Progenitor cell of endocrine pancreas (in vitro differentiated cells): Measurements from ENCODE around the gene SLC4A2. TPM values are rescaled to one million over a fixed set of nuclear protein-coding genes. Genes with fewer than 3 reads are reported as not detected.
A peak's percentile ranks its signal among the peaks of the same experiment; 100 is the strongest.

ENCODE experiments used
- DNase-seq: peaks from one replicate; pipeline ENCODE4 v3.0.0; 2021; ENCODE audit warnings: low spot score; ENCODE audit not compliant: unreplicated experiment
- H3K27ac Mint-ChIP-seq: 2 replicates; pipeline ENCODE4 v1.8.0; 2021; ENCODE audit warnings: mild to moderate bottlenecking, moderate library complexity, mixed read lengths
- H3K27me3 Mint-ChIP-seq: 2 replicates; pipeline ENCODE4 v1.8.0; 2021; ENCODE audit warnings: mixed read lengths
- H3K36me3 Mint-ChIP-seq: 2 replicates; pipeline ENCODE4 v1.8.0; 2022; ENCODE audit warnings: mixed read lengths; ENCODE audit not compliant: insufficient read depth
- H3K4me1 Mint-ChIP-seq: 2 replicates; pipeline ENCODE4 v1.8.0; 2021; ENCODE audit warnings: low read depth, mixed read lengths
- H3K4me3 Mint-ChIP-seq: 2 replicates; pipeline ENCODE4 v1.8.0; 2021; ENCODE audit warnings: low read depth, mild to moderate bottlenecking, moderate library complexity, mixed read lengths
- H3K9me3 Mint-ChIP-seq: 2 replicates; pipeline ENCODE4 v1.8.0; 2021; ENCODE audit warnings: low read depth, mixed read lengths
- CTCF ChIP-seq: fragments of 200-600 bp; sonication (generic); IDR thresholded peaks from one replicate; pipeline ENCODE4 v1.5.0; 2021; ENCODE audit warnings: antibody characterized with exemption, mild to moderate bottlenecking; ENCODE audit not compliant: unreplicated experiment
- total RNA-seq: library from RNA; stranded (reverse); gene quantifications from 2 replicates; pipeline ENCODE4 v1.2.1, GENCODE V29; 2021

Gene SLC4A2
- total RNA-seq, 1 donor from 2014 or later: 213 TPM

DNA sequence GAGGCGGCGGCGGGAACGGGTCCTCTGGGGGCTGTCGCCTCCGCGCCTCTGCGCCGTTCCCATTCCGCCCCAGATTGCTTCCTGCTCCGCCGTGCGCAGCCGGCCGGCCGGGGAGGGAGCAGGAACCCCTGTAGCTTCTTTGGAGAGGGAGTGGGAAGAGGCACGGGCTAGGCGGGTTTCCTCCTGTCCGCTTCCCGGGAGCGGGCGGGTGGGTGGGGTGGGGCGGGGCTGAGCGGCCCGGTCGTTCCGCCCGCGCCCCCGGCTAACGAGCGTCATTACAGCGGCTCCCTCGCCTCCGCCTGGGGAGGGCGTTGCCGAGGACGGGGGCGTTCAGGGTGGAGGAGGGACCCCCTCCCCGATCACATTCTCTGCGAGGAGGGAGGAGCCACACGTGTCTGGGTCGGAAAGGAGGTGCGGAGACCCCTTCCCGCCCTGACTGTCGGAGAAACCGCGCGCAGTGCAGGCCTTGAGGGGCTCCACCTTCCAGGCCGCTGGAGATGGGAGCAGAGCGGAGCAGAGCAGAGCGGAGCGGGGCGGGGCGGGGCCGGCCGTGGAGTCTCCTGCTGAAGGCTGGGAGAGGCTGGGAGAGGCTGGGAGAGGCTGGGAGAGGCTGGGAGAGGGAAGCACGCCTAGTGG is 66.6 kb downstream of the SLC4A2 start:
- Mint-ChIP-seq H3K9me3 (no peaks in the 10 kb centered on the region), H3K4me3 (peak overlapping the region; percentile 66), H3K27me3 (peaks cover 3% of the 10 kb centered on the region), H3K4me1 (peaks cover 7% of the 10 kb centered on the region), H3K27ac (peak overlapping the region; percentile 6), H3K36me3 (peaks cover 22% of the 10 kb centered on the region)
- no peak for TF ChIP-seq CTCF
- DNase-seq: no peak

Other genes starting within 250 kb of the SLC4A2 start
- 1.9 and 2.9 TPM in 2 replicates for gene AOC1, start 207.1 kb upstream of the SLC4A2 start, total RNA-seq
- 6.9 and 9.4 TPM in 2 replicates for gene KCNH2, start 81.3 kb upstream of the SLC4A2 start, total RNA-seq
- 0.74 and 1.1 TPM in 2 replicates for gene NOS3, start 68.6 kb upstream of the SLC4A2 start, total RNA-seq
- gene ATG9B, start 35.1 kb upstream of the SLC4A2 start, total RNA-seq: 0.58 and 0.79 TPM in 2 replicates
- gene ABCB8, start 31.1 kb upstream of the SLC4A2 start, total RNA-seq: 36.0 and 36.2 TPM in 2 replicates
- gene ASIC3, start 11.1 kb upstream of the SLC4A2 start, total RNA-seq: 3.5 and 5.1 TPM in 2 replicates
- gene CDK5, start 1.7 kb upstream of the SLC4A2 start, total RNA-seq: 22.6 and 24.9 TPM in 2 replicates
- gene FASTK, start 21.2 kb downstream of the SLC4A2 start, total RNA-seq: 75.0 and 81.9 TPM in 2 replicates
- 40.4 and 48.6 TPM in 2 replicates for gene TMUB1, start 23.9 kb downstream of the SLC4A2 start, total RNA-seq
- gene AGAP3, start 26.9 kb downstream of the SLC4A2 start, total RNA-seq: 112 and 114 TPM in 2 replicates
- gene GBX1, start 108.1 kb downstream of the SLC4A2 start, total RNA-seq: 2.0 and 2.1 TPM in 2 replicates
- not detected in 2 replicates for gene ASB10, start 127.7 kb downstream of the SLC4A2 start, total RNA-seq
- not detected in 2 replicates for gene H2BK1, start 150.9 kb downstream of the SLC4A2 start, total RNA-seq
- gene ABCF2, start 167.6 kb downstream of the SLC4A2 start, total RNA-seq: 48.7 and 55.1 TPM in 2 replicates
- gene CHPF2, start 172.9 kb downstream of the SLC4A2 start, total RNA-seq: 41.4 and 42.2 TPM in 2 replicates
- gene SMARCD3, start 189.1 kb downstream of the SLC4A2 start, total RNA-seq: 51.1 and 52.9 TPM in 2 replicates